ENCODE results near the gene MCM3AP.

MCM3AP gene

DNA sequence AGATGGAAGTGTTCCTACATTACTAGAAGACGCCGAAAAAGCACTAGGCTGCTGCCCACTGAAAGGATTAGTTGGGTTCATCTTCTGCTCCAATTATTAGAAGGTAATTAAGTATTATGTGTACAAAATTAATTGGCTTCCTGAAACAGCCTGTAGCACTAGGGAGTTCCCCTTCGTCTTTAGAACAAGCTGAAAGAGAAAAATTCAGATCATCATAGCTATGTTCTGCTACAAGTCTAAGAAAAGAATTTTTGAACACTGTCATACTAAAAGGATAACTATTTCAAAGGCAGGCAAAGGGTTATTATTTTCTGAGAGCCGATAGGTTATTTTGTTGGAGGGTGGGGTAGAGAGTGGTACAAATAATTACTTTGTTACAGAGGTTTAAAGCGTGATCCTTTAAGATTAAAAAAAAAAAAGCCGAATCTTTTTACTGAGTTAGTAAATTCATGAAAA, at the start of gene MCM3AP:
Gene MCM3AP (minus strand): TSS at position 406 of the 456 bp plus-strand sequence. CDS start 325 bp downstream, at position 81.
- Histone ChIP-seq H3K9me3 (ENCODE audit: low read depth, low read length) (no peaks in the 10 kb centered on the region), H3K36me3 (ENCODE audit: insufficient read depth, low read length) (peaks cover 31% of the 10 kb centered on the region), H3K4me3 (peak within 1 kb of the TSS; percentile 97), H3K27ac (peak within 1 kb of the TSS; percentile 95), H3K9ac (ENCODE audit: insufficient read length) (peak within 1 kb of the TSS; percentile 93)
- no peak for DNase-seq (ENCODE audit: low read depth, low spot score)
- TF ChIP-seq FOXP2 (optimal IDR thresholded peaks at IDR 0.05; ENCODE audit: control extremely low read depth, extremely low read length, insufficient read depth), result no peak
- no peak for TF ChIP-seq EZH2 (IDR thresholded peaks at IDR 0.05)
- no peak for TF ChIP-seq POLR2AphosphoS5 (IDR thresholded peaks at IDR 0.05; ENCODE audit: borderline replicate concordance, low read depth, low read length)

DNA sequence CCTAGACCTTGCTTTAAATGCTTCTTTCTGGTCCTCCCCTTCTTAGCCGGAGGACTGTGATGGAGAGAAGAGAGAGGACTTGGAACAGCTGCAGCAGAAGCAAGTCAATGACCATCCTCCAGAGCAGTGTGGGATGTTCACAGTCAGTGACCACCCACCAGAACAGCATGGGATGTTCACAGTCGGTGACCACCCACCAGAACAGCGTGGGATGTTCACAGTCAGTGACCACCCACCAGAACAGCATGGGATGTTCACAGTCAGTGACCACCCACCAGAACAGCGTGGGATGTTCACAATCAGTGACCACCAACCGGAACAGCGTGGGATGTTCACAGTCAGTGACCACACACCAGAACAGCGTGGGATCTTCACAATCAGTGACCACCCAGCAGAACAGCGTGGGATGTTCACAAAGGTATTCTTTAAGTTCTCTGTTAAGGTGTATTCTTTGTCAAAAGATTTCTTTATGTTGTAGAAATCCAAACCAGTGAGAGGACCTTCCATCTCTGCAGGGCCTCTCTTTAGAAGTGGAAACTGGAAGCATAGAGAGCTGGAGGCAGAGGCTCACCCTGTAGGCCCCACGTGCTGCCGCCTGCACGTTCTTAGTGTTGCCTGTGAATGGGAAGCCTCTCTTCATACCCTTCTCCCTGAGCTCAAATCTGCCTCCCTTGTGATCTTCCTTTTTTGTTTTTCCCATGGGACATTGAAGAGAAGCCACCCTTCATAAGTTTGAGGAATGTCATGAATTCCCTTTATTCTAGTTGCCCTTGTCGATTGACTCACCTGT, 49.1 kb upstream of the MCM3AP start:
- no peak for DNase-seq (ENCODE audit: low read depth, low spot score)
- H3K9me3 ChIP-seq (ENCODE audit: low read depth, low read length), result no peaks in the 10 kb centered on the region
- H3K27ac ChIP-seq, result no peak overlapping the region
- H3K9ac ChIP-seq (ENCODE audit: insufficient read length), result no peak overlapping the region
- H3K4me3 ChIP-seq, result no peak overlapping the region
- no peak for TF ChIP-seq FOXP2 (optimal IDR thresholded peaks at IDR 0.05; ENCODE audit: control extremely low read depth, extremely low read length, insufficient read depth)
- TF ChIP-seq POLR2AphosphoS5 (IDR thresholded peaks at IDR 0.05; ENCODE audit: borderline replicate concordance, low read depth, low read length), result no peak
- no peak for TF ChIP-seq EZH2 (IDR thresholded peaks at IDR 0.05)
- H3K36me3 ChIP-seq (ENCODE audit: insufficient read depth, low read length), result peaks cover 57% of the 10 kb centered on the region

- DNase-seq (ENCODE audit: low read depth, low spot score), result no peak
- Histone ChIP-seq H3K9ac (ENCODE audit: insufficient read length) (no peak overlapping the region), H3K9me3 (ENCODE audit: low read depth, low read length) (no peaks in the 10 kb centered on the region), H3K36me3 (ENCODE audit: insufficient read depth, low read length) (peaks cover 44% of the 10 kb centered on the region), H3K27ac (no peak overlapping the region), H3K4me3 (no peak overlapping the region)
- TF ChIP-seq EZH2 (IDR thresholded peaks at IDR 0.05) (no peak), FOXP2 (optimal IDR thresholded peaks at IDR 0.05; ENCODE audit: control extremely low read depth, extremely low read length, insufficient read depth) (no peak), POLR2AphosphoS5 (IDR thresholded peaks at IDR 0.05; ENCODE audit: borderline replicate concordance, low read depth, low read length) (no peak)
Observed at GRCh38 chr21:46329796-46330195, 44.4 kb upstream of the MCM3AP start.

- Histone ChIP-seq H3K27ac (no peak overlapping the region), H3K9ac (ENCODE audit: insufficient read length) (no peak overlapping the region), H3K4me3 (no peak overlapping the region), H3K9me3 (ENCODE audit: low read depth, low read length) (no peaks in the 10 kb centered on the region), H3K36me3 (ENCODE audit: insufficient read depth, low read length) (peaks cover 39% of the 10 kb centered on the region)
- no peak for DNase-seq (ENCODE audit: low read depth, low spot score)
- TF ChIP-seq FOXP2 (optimal IDR thresholded peaks at IDR 0.05; ENCODE audit: control extremely low read depth, extremely low read length, insufficient read depth), result no peak
- TF ChIP-seq EZH2 (IDR thresholded peaks at IDR 0.05), result no peak
- TF ChIP-seq POLR2AphosphoS5 (IDR thresholded peaks at IDR 0.05; ENCODE audit: borderline replicate concordance, low read depth, low read length), result no peak
Observed at GRCh38 chr21:46328151-46328550, 42.7 kb upstream of the MCM3AP start.

GRCh38 chr21:46327711-46328110, 42.3 kb upstream of the MCM3AP start:
- no peak for TF ChIP-seq FOXP2 (optimal IDR thresholded peaks at IDR 0.05; ENCODE audit: control extremely low read depth, extremely low read length, insufficient read depth)
- no peak for TF ChIP-seq POLR2AphosphoS5 (IDR thresholded peaks at IDR 0.05; ENCODE audit: borderline replicate concordance, low read depth, low read length)
- no peak for TF ChIP-seq EZH2 (IDR thresholded peaks at IDR 0.05)
- Histone ChIP-seq H3K36me3 (ENCODE audit: insufficient read depth, low read length) (peaks cover 38% of the 10 kb centered on the region), H3K4me3 (no peak overlapping the region), H3K9me3 (ENCODE audit: low read depth, low read length) (no peaks in the 10 kb centered on the region), H3K9ac (ENCODE audit: insufficient read length) (no peak overlapping the region), H3K27ac (no peak overlapping the region)
- DNase-seq (ENCODE audit: low read depth, low spot score), result no peak

- no peaks in the 10 kb centered on the region for H3K9me3 ChIP-seq (ENCODE audit: low read depth, low read length)
- H3K36me3 ChIP-seq (ENCODE audit: insufficient read depth, low read length), result peaks cover 43% of the 10 kb centered on the region
- peak overlapping the region; percentile 88 for H3K9ac ChIP-seq (ENCODE audit: insufficient read length)
- no peak for TF ChIP-seq FOXP2 (optimal IDR thresholded peaks at IDR 0.05; ENCODE audit: control extremely low read depth, extremely low read length, insufficient read depth)
- TF ChIP-seq EZH2 (IDR thresholded peaks at IDR 0.05), result no peak
- no peak for TF ChIP-seq POLR2AphosphoS5 (IDR thresholded peaks at IDR 0.05; ENCODE audit: borderline replicate concordance, low read depth, low read length)
- DNase-seq (ENCODE audit: low read depth, low spot score), result no peak
- no peak overlapping the region for H3K27ac ChIP-seq
- H3K4me3 ChIP-seq, result peak overlapping the region; percentile 95
Observed at GRCh38 chr21:46326110-46326703, 40.8 kb upstream of the MCM3AP start.

- Histone ChIP-seq H3K9me3 (ENCODE audit: low read depth, low read length) (no peaks in the 10 kb centered on the region), H3K4me3 (peak overlapping the region; percentile 95), H3K36me3 (ENCODE audit: insufficient read depth, low read length) (peaks cover 41% of the 10 kb centered on the region), H3K9ac (ENCODE audit: insufficient read length) (peak overlapping the region; percentile 88), H3K27ac (peak overlapping the region; percentile 71)
- TF ChIP-seq POLR2AphosphoS5 (IDR thresholded peaks at IDR 0.05; ENCODE audit: borderline replicate concordance, low read depth, low read length) (no peak; the same call in 1 of the 2 replicates), FOXP2 (optimal IDR thresholded peaks at IDR 0.05; ENCODE audit: control extremely low read depth, extremely low read length, insufficient read depth) (no peak), EZH2 (IDR thresholded peaks at IDR 0.05) (no peak)
- no peak for DNase-seq (ENCODE audit: low read depth, low spot score)
Observed at GRCh38 chr21:46325073-46325912, 39.9 kb upstream of the MCM3AP start.

All from SK-N-MC (cell line).